ENCODE data around the gene PXDC1. TPM values are rescaled to one million over a fixed set of nuclear protein-coding genes. Genes with fewer than 3 reads are reported as not detected.
"Not testable (repeated sequence)": the region's sequence is repeated elsewhere in the genome, so short reads cannot be mapped to it uniquely, and the experiment has no call there.

The PXDC1 gene
- total and polyA plus RNA-seq, 12 donors = 3.7 to 46.7 (median 22.5) TPM

- Histone ChIP-seq H3K36me3 (replicated peaks in 1 of 2) (no peaks in the 10 kb centered on the region), H3K27ac (no peak overlapping the region), H3K9me3 (replicated peaks in 1 of 3) (no peaks in the 10 kb centered on the region), H3K4me1 (replicated peaks in 1 of 2) (peaks cover 0 to 13% of the 10 kb centered on the region in 2 donors), H3K27me3 (no peaks in the 10 kb centered on the region), H3K4me3 (no peak overlapping the region)
- intact Hi-C loops (cut with DNase I) = no loop called here
- TF ChIP-seq, protein P1, sequence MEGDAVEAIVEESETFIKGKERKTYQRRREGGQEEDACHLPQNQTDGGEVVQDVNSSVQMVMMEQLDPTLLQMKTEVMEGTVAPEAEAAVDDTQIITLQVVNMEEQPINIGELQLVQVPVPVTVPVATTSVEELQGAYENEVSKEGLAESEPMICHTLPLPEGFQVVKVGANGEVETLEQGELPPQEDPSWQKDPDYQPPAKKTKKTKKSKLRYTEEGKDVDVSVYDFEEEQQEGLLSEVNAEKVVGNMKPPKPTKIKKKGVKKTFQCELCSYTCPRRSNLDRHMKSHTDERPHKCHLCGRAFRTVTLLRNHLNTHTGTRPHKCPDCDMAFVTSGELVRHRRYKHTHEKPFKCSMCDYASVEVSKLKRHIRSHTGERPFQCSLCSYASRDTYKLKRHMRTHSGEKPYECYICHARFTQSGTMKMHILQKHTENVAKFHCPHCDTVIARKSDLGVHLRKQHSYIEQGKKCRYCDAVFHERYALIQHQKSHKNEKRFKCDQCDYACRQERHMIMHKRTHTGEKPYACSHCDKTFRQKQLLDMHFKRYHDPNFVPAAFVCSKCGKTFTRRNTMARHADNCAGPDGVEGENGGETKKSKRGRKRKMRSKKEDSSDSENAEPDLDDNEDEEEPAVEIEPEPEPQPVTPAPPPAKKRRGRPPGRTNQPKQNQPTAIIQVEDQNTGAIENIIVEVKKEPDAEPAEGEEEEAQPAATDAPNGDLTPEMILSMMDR (IDR thresholded peaks at IDR 0.05) = no peak
- no peak for TF ChIP-seq POLR2A (IDR thresholded peaks at IDR 0.05)
- WGBS, 4 donors = 75 to 95% (median 85%) methylated on average over 20 to 57 of the region's 57 CpGs
- no peak for DNase-seq
Measured at GRCh38 chr6:3771407-3772011, 20.0 kb upstream of the PXDC1 start.

GRCh38 chr6:3770023-3770720 is 18.7 kb upstream of the PXDC1 start:
- TF ChIP-seq, protein P1 (IDR thresholded peaks at IDR 0.05) = no peak
- no peak for TF ChIP-seq POLR2A (IDR thresholded peaks at IDR 0.05)
- Histone ChIP-seq H3K4me3 (no peak overlapping the region), H3K27ac (no peak overlapping the region), H3K36me3 (replicated peaks in 1 of 2) (no peaks in the 10 kb centered on the region), H3K27me3 (no peaks in the 10 kb centered on the region), H3K9me3 (replicated peaks in 1 of 3) (no peaks in the 10 kb centered on the region), H3K4me1 (replicated peaks in 1 of 2) (peaks cover 0 to 17% of the 10 kb centered on the region in 2 donors)
- 56 to 65% (median 61%) methylated on average over 10 of the region's 10 CpGs for WGBS, 4 donors
- no peak for DNase-seq
- intact Hi-C loops (cut with DNase I) = no loop called here

DNA sequence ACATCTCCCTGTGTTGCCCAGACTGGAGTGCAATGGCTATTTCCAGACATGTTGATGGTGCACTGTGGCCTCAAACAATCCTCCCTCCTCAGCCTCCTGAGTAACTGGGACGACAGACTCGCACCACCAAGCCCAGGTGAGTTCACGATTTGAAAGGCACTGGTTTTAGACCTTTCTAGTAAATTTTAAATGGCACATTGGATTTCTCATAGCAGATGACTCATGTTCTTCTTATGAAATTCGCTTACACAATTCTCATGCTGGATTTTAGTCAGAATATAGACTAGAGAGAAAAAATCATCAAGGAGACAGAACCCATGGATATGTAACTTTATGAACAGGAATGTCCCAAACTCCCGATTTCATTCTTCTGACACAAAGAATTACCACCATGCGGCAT is 18.1 kb upstream of the PXDC1 start:
- Histone ChIP-seq H3K27me3 (no peaks in the 10 kb centered on the region), H3K4me1 (replicated peaks in 1 of 2) (peaks cover 0 to 17% of the 10 kb centered on the region in 2 donors), H3K36me3 (replicated peaks in 1 of 2) (no peaks in the 10 kb centered on the region), H3K4me3 (no peak overlapping the region), H3K27ac (no peak overlapping the region), H3K9me3 (replicated peaks in 1 of 3) (no peaks in the 10 kb centered on the region)
- 67 to 73% (median 69%) methylated on average over 6 of the region's 6 CpGs for WGBS, 4 donors
- no peak for DNase-seq
- intact Hi-C loops (cut with DNase I) = no loop called here
- TF ChIP-seq POLR2A (IDR thresholded peaks at IDR 0.05) = no peak
- TF ChIP-seq, protein P1 (IDR thresholded peaks at IDR 0.05) = no peak

DNA sequence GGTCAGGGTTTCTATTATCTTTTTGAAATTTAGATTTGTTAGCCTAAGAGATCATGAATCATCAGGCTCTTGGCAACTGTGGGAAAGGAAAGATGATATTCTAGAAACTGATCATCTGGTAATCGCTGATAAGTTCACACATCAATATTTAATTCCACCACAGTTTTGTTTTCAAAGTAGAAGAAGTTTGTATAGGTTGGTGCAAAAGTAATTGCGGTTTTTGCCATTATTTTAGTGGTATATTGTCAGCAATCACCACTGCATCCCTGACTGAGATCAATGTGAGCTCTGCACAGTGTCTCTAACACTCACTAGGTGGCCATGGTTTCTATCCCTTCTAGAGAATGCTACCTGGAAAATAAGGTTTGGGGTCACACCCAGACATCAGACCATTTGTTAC is 17.0 kb upstream of the PXDC1 start:
- peaks cover 0 to 12% of the 10 kb centered on the region in 2 donors for H3K4me1 ChIP-seq (replicated peaks in 1 of 2)
- no peak overlapping the region for H3K27ac ChIP-seq
- no peak for TF ChIP-seq POLR2A (IDR thresholded peaks at IDR 0.05)
- TF ChIP-seq, protein P1 (IDR thresholded peaks at IDR 0.05) = no peak
- intact Hi-C loops (cut with DNase I) = no loop called here
- H3K36me3 ChIP-seq (replicated peaks in 1 of 2) = no peaks in the 10 kb centered on the region
- H3K27me3 ChIP-seq = no peaks in the 10 kb centered on the region
- H3K9me3 ChIP-seq (replicated peaks in 1 of 3) = no peaks in the 10 kb centered on the region
- 51 to 84% (median 74%) methylated on average over 2 of the region's 2 CpGs for WGBS, 4 donors
- no peak for DNase-seq
- H3K4me3 ChIP-seq = no peak overlapping the region

GRCh38 chr6:3767483-3767882 is 16.0 kb upstream of the PXDC1 start:
- H3K4me3 ChIP-seq; H3K9me3 ChIP-seq (replicated peaks in 1 of 3); H3K27ac ChIP-seq; H3K4me1 ChIP-seq (replicated peaks in 1 of 2); H3K36me3 ChIP-seq (replicated peaks in 1 of 2); H3K27me3 ChIP-seq; intact Hi-C loops (cut with DNase I): not testable (repeated sequence)
- peak in 1 of 7 donors; percentile 23 for DNase-seq
- WGBS, 4 donors = 83 to 89% (median 86%) methylated on average over 6 of the region's 6 CpGs

All from adrenal gland (tissue), 12 donors.